ENCODE results near the gene LIN52. TPM values are rescaled to one million over a fixed set of nuclear protein-coding genes. Genes with fewer than 3 reads are reported as not detected.
"Not testable (repeated sequence)": the region's sequence is repeated elsewhere in the genome, so short reads cannot be mapped to it uniquely, and the experiment has no call there.

Gene LIN52
- total RNA-seq, 1 donor from 2014 or later = 10.3 TPM

DNA sequence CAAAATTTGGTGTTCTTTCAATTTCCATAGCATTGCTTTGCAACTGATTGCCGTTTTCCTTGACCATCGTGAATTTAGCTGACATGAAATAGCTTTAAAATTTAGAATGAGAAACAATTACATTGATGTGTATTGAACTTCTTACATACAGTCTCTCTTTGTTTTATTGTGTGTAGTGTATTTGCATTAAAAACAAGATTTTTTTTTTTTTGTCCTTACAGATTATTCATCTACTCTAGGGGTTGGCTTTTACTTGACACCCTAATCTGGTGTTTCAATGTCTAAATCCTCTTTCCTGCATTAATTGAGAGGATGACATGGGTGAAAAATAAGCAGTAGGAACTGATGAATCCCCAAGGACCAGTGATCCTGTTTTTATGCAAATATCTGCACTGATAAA is 20.6 kb downstream of the LIN52 start:
- DNase-seq (ENCODE audit: low read depth in 2 of 2) = no peak

DNA sequence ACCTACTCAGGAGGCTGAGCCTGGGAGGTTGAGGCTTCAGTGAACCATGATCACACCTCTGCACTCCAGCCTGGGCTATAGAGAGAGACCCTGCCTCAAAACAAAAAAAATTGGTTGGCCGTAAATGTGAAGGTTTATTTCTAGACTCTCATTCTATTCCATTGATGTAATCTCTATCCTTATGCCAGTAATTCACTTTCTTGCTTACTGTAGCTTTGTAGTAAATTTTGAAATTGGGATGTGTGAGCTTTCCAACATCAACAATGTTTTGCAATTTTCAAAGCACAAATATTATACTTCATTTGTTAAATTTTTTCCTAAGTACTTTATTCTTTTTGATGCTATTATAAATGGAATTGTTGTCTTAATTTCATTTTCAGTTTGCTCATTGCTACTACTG is 24.6 kb downstream of the LIN52 start:
- no peak for DNase-seq (ENCODE audit: low read depth in 2 of 2)

DNA sequence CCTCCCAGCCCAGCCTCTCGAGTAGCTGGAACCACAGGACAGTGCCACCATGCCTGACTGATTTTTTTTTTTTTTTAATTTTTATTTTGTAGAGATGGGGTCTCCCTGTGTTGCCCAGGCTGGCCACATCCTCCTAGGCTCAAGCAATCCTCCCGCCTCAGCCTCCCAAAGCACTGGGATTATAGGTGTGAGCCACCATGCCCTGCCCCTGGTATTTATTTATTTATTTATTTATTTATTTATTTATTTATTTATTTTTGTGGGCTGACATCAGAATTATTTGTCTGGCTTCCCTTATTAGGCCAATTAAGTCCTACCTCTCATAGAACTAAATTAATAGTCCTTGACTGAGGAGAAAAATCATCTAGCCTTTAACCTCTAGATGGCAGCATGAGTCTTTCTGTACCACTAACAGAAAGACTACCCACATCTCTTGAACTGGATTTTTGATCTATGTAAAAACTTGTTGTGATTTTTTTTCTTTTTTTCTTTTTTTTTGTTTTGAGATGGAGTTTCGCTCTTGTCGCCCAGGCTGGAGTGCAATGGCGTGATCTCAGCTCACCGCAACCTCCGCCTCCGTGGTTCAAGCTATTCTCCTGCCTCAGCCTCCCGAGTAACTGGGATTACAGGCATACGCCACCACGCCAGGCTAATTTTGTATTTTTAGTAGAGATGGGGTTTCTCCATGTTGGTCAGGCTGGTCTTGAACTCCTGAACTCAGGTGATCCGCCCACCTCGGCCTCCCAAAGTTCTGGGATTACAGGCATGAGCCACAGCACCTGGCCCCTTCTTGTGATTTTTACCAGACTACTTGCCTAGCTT is 26.9 kb downstream of the LIN52 start:
- peak; percentile 69 to 76 for DNase-seq (ENCODE audit: low read depth in 2 of 2)

DNA sequence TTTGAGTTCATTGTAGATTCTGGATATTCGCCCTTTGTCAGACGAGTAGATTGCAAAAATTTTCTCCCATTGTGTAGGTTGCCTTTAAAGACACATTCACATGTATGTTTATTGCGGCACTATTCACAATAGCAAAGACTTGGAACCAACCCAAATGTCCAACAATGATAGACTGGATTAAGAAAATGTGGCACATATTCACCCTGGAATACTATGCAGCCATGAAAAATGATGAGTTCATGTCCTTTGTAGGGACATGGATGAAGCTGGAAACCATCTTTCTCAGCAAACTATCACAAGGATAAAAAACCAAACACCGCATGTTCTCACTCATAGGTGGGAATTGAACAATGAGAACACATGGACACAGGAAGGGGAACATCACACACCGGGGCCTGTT is 40.7 kb downstream of the LIN52 start:
- not testable (repeated sequence) for DNase-seq (ENCODE audit: low read depth in 2 of 2)

DNA sequence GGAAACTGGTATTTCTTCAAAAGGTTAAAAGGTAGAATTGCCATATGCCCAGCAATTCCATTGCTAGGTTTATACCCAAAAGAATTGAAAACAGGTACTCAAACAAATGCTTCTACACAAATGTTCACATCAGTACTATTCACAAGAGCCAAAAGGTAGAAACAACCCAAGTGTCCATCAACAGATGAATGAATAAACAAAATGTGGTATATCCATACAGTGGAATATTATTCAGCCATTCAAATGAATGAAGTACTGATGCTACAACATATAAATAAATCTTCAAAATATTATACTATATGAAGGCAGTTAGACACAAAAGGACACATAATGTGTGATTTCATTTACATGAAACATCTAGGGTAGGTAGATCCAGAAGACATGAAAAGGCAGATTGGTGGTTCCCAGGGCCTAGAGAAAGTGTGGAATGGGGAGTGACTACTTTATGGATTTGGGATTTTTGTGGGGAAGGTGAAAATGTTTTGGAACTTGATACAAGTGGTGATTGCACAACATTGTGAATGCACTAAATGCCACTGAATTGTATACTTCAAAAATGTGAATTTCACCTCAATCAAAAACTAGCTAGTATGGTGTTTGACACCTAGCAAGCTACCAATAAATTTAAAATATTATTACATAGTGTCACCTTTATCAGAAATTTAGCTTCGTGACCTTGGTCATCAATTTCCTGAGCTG is 41.7 kb downstream of the LIN52 start:
- no peak for DNase-seq (ENCODE audit: low read depth in 2 of 2)

DNA sequence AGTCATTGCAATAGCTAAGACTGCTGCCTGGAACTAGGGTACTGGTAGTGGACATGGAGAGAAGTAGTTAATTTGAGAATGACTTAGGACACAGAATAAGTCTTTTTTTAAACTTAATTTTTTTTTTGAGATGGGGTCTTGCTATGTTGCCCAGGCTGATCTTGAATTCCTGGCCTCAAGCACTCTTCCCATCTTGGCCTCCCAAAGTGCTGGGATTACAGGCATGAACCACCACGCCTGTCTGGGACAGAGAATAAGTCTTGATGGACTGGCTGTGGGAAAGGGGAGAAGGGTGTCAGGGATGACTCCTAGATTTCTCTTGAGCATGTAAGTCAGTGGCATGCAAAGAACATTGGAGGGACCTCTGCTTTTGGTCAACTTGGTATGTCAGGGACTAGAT is 42.9 kb downstream of the LIN52 start:
- DNase-seq (ENCODE audit: low read depth in 2 of 2) = peak in 1 of 2 donors; percentile 1

DNA sequence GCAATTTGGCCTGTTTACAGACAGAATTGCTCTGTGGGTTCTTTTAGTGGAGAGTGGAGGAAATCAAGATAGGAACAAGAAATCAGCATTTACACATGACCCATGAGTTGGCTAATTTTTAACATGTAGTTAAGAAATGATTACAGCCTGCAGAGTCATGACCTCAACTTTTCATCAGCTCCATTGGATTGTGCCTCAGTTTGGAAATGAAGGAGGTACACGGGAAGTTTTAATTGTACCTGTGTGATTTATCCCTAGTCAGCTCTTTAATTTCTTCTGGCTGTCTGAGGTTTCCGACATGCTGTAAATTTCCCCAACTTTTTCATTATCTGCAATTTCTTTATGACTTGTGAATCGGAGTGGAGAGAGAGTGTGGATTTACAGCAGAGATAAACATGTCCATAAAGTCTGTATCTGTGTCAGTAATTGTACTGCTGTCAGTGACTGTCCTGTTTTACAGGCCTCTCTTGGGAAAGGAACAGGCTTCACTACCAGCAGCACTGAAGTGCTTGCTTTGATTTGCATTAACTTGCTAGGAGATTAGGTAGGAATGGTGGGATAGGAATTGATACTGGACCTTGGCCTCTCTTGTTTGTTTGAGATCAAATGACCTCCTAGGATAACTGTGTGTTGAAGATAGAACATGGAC is 49.2 kb downstream of the LIN52 start:
- no peak for DNase-seq (ENCODE audit: low read depth in 2 of 2)

DNA sequence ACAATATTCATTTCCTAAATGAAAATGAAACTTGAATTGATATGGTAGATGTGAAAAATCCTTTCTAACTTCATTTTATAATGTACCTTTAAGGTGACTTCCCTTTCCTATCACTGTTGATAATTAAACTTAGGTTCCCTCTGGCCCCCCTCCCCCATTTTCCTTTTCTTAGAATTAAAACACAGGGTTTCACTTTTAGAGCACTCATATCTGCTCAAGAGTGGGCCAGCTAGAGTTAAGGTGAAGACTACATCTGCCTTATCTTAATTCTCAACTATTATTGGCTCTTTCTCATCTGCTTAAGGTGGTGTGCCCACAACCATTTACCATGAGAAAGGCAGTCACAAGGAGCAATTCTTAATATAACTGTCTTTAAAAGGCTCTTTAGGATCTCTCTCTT is 49.7 kb downstream of the LIN52 start:
- no peak for DNase-seq (ENCODE audit: low read depth in 2 of 2)

DNA sequence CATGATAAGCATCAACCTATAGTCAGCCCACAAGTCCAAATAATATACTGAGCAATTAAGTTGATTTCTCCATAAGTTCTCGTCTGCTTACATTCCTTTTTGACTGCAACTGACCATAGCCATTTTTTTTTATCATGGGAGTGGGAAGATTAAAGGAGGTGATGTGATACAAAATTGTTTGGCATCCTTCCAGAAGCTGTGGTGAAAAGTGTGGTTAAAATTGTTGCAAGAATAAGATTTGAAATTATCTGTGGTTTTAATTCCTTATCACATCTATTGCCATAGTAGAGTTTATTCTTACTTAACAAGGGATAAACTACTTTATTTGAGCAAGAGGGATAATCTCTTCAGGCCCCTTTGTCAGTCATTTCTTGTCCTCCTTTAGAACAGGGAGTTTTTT is 50.7 kb downstream of the LIN52 start:
- DNase-seq (ENCODE audit: low read depth in 2 of 2) = no peak

DNA sequence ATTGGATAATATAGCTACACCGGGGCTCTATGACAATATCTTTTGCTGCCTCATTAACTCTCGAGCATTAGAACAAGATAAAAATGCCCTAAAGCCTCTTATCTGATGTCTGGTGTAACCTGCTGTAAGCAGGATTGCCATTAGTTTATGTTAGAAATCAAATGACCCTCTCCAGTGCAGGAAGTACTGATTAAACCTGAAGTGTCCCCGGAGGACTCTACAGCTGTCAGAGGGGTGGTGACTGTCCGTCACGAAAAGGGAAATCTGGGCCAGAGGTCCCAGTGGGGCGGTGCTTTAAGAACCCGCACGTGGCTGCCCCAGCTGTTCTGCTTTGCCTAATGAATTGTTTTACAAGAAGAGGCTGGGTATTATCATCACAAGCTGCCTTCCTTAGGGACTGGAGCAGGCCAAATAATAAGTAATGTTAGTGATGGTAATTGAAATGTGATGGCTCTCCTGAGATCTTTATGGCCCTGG is 55.7 kb downstream of the LIN52 start:
- DNase-seq (ENCODE audit: low read depth in 2 of 2) = peak; percentile 19 to 70

DNA sequence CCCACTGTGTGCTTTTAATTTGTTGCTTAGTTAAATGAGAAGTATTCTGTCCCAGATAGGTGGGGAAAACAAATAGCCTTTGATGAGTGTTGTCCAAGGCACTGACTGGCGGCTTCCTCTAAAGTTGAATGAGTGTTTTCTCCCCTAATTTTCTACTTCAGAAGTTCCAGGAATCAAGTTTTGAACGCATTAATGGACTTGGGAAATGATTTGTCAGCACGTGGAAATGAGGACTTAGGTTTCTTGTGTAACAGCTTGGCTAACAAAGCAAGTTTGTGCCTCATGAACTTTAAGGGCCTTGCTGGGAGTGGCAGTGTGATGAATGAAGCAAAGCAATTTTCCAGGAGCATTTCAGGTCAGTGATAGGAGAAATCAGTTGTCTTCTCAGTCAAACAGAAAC is 56.9 kb downstream of the LIN52 start:
- DNase-seq (ENCODE audit: low read depth in 2 of 2) = peak in 1 of 2 donors; percentile 1

DNA sequence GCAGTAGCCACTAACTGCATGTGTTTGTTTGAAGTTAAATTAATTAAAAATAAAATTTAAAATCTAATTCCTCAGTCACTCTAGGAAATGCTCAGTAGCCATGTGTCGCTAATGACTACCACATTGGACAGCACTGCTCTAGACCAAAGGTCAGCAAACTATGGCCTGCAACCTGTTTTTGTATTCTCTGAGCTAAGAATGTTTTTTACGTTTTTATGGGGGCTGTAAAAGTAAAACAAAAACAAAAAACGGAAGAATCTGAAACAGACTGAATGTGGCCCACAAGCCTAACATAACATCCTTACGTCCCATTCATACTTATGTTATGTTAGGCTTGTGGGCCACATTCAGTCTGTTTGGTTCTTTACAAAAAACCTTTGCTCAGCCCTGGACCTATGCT is 57.8 kb downstream of the LIN52 start:
- DNase-seq (ENCODE audit: low read depth in 2 of 2) = peak in 1 of 2 donors; percentile 47

DNA sequence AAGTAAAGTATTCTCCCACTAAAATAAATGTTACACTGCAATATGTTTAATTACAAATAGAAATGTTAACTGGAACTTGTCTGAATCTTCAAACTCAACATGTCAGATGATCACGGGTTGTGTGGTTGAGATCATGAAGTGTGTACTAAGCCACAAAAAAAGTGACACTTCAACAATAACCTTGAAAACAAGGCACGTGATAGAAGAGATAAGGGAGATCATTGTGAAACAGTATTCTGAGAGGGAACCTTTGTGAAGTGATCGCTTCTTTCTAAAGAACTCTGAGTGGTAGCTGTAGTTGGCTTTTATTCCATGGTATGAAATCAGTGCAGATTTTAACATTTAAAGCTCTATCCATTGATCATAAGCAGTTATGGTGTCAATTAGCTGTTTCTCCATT is 60.0 kb downstream of the LIN52 start:
- no peak for DNase-seq (ENCODE audit: low read depth in 2 of 2)

DNA sequence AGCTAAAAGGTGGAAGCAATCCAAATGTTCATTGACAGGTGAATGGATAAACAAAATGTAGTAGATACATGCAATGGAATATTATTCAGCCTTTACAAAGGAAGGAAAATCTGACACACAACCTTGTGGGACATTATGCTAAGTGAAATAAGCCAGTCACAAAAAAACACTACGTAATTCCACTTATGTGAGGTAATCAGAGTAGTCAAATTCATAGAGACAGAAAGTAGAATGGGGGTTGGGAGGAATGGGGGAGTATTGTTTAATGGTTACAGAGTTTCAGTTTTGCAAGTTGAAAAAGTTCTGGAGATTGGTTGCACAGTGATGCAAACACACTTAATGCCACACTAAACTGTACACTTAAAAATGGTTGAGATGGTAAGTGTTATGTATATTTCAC is 62.8 kb downstream of the LIN52 start:
- DNase-seq (ENCODE audit: low read depth in 2 of 2) = no peak

DNA sequence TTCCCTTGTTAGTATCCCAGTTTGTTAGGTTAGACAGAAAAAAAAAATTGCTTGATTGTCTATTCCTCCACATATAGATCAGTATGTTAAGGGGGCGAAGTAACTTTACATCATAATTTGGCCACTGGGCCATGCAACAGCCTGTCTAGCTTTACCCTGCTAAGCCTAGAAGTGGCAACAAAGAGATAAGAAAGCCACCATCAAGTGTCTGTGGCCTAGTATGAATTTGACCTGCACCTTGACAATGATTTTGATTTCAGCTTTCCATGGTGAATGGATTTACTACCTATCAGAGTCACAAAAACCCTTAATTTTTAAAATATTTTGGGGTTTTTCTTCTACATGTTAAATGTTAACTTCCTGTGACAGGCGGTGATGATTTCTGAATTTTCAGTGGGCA is 63.9 kb downstream of the LIN52 start:
- DNase-seq (ENCODE audit: low read depth in 2 of 2) = no peak

DNA sequence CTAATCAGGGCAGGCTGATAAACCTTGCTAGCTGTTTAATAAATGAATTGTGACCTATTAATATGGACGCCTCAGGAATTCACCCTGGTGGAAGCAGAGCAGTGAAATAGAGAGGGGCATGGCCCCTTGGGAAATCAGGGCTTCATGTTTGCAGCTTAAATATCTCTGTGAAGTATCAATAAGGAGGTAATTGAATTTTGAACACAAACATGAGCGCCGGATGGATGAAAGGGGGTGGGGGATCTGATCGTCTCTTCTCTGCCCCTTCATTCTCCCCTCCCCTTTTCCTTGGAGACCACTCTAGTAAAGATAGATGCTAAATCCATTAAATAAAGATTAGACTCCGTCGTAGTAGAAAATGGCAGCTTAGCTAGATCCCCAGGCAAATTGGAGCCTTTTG is 70.5 kb downstream of the LIN52 start:
- DNase-seq (ENCODE audit: low read depth in 2 of 2) = no peak

DNA sequence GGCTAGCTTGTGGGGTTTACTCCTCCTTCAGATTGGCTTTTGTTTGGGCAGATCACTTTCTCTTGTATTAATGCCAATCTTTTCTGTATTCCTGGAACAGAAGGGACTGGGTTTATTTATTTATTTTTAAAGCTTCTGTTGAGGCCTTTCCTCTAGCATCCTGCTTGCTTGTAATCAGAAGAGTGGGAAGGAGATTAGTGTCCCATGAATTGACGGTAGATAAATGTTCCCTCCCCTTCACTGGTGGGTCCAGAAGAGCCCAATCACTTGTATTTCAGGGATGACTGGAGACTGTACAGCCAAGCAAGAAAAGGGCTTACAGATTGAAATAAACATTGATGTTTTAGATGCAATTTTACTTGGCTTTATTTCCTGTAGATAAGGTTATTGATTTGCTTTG is 71.0 kb downstream of the LIN52 start:
- no peak for DNase-seq (ENCODE audit: low read depth in 2 of 2)

DNA sequence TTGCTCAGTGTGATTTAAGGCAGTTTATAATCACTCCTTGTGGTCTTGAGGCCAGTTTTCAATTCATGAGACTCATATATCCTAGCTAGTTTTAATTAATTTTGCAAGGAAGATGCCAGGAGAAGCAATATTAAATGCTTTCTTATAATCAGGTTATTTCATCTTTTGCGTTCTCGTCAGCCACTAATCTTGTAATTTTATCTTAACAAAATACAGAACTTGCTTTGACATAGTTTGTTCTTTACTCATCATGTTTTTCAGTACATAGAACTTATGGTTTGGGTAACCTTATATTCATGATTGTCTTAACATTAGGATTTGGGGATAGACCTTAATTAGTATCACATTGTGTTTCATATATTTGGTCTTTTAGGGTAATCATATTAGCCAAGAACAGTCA is 76.0 kb downstream of the LIN52 start:
- no peak for DNase-seq (ENCODE audit: low read depth in 2 of 2)

DNA sequence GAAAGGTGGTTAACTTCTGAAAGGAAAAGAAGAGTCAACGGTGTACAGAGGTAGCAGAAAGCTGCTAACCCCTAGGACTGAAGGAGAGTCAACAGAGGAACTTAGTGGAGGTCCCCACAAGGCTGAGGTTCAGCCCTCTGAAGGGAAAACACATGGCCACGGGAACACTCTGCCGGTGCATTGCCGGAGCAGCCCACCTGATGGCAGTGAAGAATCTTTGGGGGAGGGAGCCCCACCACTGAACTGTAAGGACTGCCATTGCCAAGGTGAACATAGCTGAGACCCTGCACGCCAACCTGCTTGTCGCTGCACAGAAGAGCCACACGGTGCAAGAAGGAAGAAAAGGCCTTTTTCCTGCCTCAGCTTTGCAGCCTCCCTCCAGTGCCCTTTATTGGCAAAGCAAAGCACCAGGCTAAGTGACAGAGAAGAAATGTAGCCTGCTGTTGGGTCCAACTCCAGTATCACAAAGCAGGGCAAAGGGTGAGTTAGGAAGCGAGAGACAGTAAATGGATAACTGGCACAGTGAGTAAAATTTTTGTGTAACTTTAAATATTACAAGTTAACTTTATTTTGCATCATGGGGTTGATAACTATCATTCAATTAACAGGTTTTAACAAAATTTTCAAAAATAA is 76.9 kb downstream of the LIN52 start:
- no peak for DNase-seq (ENCODE audit: low read depth in 2 of 2)

DNA sequence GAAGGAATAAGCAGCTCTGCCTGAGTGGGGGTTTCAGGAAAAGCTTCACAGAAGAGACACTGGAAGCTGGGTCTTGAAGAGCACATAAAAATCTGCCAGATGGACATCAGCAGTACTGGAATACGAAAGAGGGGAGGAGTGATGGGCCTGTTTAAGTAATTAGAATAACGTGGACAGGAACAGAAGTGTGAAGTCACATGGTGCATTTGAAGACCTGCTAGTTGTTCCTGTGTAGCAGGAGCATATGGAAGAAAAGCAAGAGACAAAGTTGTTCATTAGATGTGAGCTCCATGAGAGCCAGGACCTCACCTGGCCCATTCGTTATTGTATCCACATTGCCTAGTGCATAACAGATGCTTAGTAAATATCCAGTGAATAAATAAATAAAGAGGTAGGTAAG is 85.2 kb downstream of the LIN52 start:
- DNase-seq (ENCODE audit: low read depth in 2 of 2) = no peak

DNA sequence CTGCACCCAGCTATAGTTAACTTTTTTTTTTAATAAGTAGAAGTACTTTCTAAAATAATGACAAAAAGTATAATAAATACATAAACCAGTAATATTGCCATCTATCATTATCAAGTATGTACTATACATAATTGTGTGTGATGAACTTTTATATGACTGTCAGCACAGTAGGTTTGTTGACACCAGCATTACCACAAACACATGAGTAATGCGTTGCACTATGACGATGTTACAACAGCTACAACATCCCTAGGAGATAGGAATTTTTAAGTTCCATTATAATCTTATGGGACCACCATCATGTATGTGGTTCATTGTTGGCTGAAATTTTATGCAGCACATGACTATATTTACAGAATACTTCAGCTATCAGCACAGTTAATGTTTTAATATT is 91.6 kb downstream of the LIN52 start:
- no peak for DNase-seq (ENCODE audit: low read depth in 2 of 2)

DNA sequence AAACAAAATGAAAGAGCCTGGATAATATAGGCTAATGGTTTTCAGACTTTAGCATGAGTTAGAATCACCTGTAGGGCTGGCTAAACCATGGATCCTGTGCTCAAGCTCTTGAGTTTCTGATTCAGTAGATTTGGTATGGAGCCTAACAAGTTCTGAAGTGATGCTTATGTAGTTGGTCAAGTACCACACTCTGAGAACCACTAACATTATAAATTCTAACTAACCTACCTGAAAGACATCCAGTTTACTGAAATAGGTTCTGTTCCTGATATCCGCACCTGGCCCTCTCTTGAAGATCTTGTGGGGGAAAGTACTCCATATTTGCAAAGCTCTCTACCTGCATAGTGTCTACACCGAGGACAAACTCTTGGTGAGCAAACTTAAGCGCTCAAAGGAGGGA is 95.1 kb downstream of the LIN52 start:
- no peak for DNase-seq (ENCODE audit: low read depth in 2 of 2)

All from lung microvascular endothelial cell (primary cell).